IMR-90 (cell line): ENCODE results near the gene CLCC1. TPM values are rescaled to one million over a fixed set of nuclear protein-coding genes. Genes with fewer than 3 reads are reported as not detected.
A peak's percentile ranks its signal among the peaks of the same experiment; 100 is the strongest.

Experiments
- ATAC-seq: fragments of 200-7000 bp; cut with Tn5 transposase; 2 replicates; pipeline ENCODE4 v1.9.1; 2020; ENCODE audit warnings: low read depth, mild to moderate bottlenecking, moderate library complexity
- BruUV-seq: library from RNA; stranded (reverse); fragments of 400-500 nt; replicated peaks from 2 replicates; lab custom pipeline; 2021; lab: Mats Ljungman, UMichigan
- CTCF ChIA-PET: fragments of 300-600 bp; formaldehyde crosslinking; extraction: SDS; loops from one replicate; lab custom pipeline; 2021; ENCODE audit warnings: antibody characterized with exemption; lab: Yijun Ruan, JAX
- POLR2A ChIA-PET: fragments of 300-600 bp; sonication (Branson Sonifier 250); formaldehyde crosslinking; loops from one replicate; lab custom pipeline; 2022; ENCODE audit warnings: antibody characterized with exemption; ENCODE audit not compliant: unreplicated experiment; lab: Charles Lee
- DNase-seq: peaks from one replicate; pipeline ENCODE4 v3.0.0; 2013
- H2AFZ ChIP-seq: replicated peaks from 2 replicates; pipeline ENCODE3; 2013; ENCODE audit warnings: low read length, mild to moderate bottlenecking; ENCODE audit not compliant: poor library complexity
- H2AK5ac ChIP-seq: 2 replicates; pipeline ENCODE4 v1.6.1; 2013; ENCODE audit warnings: low read depth, low read length, inconsistent platforms
- H2AK9ac ChIP-seq: replicated peaks from 2 replicates; pipeline ENCODE3; 2013; ENCODE audit warnings: mild to moderate bottlenecking, low read depth, low read length, moderate library complexity; ENCODE audit not compliant: poor library complexity
- H2BK120ac ChIP-seq: 2 replicates; pipeline ENCODE4 v1.6.1; 2013; ENCODE audit warnings: low read depth, low read length, inconsistent platforms
- H2BK15ac ChIP-seq: 3 replicates; pipeline ENCODE4 v1.6.1; 2013; ENCODE audit warnings: low read depth, low read length, inconsistent platforms
- H2BK20ac ChIP-seq: 2 replicates; pipeline ENCODE4 v1.6.1; 2013; ENCODE audit warnings: low read depth, mild to moderate bottlenecking, inconsistent platforms, low read length, moderate library complexity
- H2BK5ac ChIP-seq: 2 replicates; pipeline ENCODE4 v1.6.1; 2013; ENCODE audit warnings: mild to moderate bottlenecking, low read depth, low read length, inconsistent platforms; ENCODE audit not compliant: poor library complexity, severe bottlenecking
- H3K14ac ChIP-seq: replicated peaks from 2 replicates; pipeline ENCODE4 v1.6.1; 2013; ENCODE audit warnings: low read depth, low read length, inconsistent platforms
- H3K18ac ChIP-seq: 2 replicates; pipeline ENCODE4 v1.6.1; 2013; ENCODE audit warnings: low read depth, low read length, control low read depth
- H3K23ac ChIP-seq: 2 replicates; pipeline ENCODE4 v1.6.1; 2013; ENCODE audit warnings: low read depth, low read length, inconsistent platforms
- H3K27ac ChIP-seq: 2 replicates; pipeline ENCODE4 v1.5.1; 2013; ENCODE audit warnings: mild to moderate bottlenecking, control low read depth, low read length; ENCODE audit not compliant: insufficient read depth
- H3K27me3 ChIP-seq: 2 replicates; pipeline ENCODE4 v1.6.1; 2013; ENCODE audit warnings: low read length; ENCODE audit not compliant: control insufficient read depth, insufficient read depth
- H3K36me3 ChIP-seq: 2 replicates; pipeline ENCODE4 v1.6.1; 2013; ENCODE audit warnings: low read length, mixed read lengths; ENCODE audit not compliant: control insufficient read depth, insufficient read depth
- H3K4ac ChIP-seq: 2 replicates; pipeline ENCODE4 v1.6.1; 2013; ENCODE audit warnings: low read depth, low read length, inconsistent platforms
- H3K4me1 ChIP-seq: 2 replicates; pipeline ENCODE4 v1.6.1; 2013; ENCODE audit warnings: low read length, mixed read lengths; ENCODE audit not compliant: control insufficient read depth, insufficient read depth
- H3K4me2 ChIP-seq: 2 replicates; pipeline ENCODE4 v1.6.1; 2013; ENCODE audit warnings: low read depth, mild to moderate bottlenecking, control low read depth, low read length, moderate library complexity
- H3K4me3 ChIP-seq: 2 replicates; pipeline ENCODE4 v1.5.1; 2013; ENCODE audit warnings: low read depth, mild to moderate bottlenecking, control low read depth, low read length, moderate library complexity; ENCODE audit not compliant: insufficient read depth
- H3K56ac ChIP-seq: 2 replicates; pipeline ENCODE4 v1.6.1; 2013; ENCODE audit warnings: low read length, inconsistent platforms; ENCODE audit not compliant: insufficient read depth; ENCODE audit errors: extremely low read depth
- H3K79me1 ChIP-seq, 2 experiments: 2 replicates each; pipeline ENCODE4 v1.6.1; 2013; ENCODE audit warnings: low read length in 2 of 2, inconsistent platforms in 1 of 2, low read depth in 1 of 2
- H3K9ac ChIP-seq: 2 replicates; pipeline ENCODE4 v1.6.1; 2013; ENCODE audit warnings: low read depth, low read length, control low read depth
- H3K9me1 ChIP-seq: 2 replicates; pipeline ENCODE4 v1.6.1; 2013; ENCODE audit warnings: low read length, inconsistent platforms; ENCODE audit not compliant: insufficient read depth
- H3K9me3 ChIP-seq: 2 replicates; pipeline ENCODE4 v1.6.1; 2013; ENCODE audit warnings: low read length; ENCODE audit not compliant: control insufficient read depth, insufficient read depth
- H4K20me1 ChIP-seq: 2 replicates; pipeline ENCODE4 v1.6.1; 2013; ENCODE audit warnings: low read length, inconsistent platforms; ENCODE audit not compliant: insufficient read depth
- H4K5ac ChIP-seq: 2 replicates; pipeline ENCODE4 v1.6.1; 2013; ENCODE audit warnings: mild to moderate bottlenecking, low read depth, low read length, control low read depth
- H4K8ac ChIP-seq, 2 experiments: 2 replicates each; pipeline ENCODE4 v1.6.1; 2013; ENCODE audit warnings: low read depth in 2 of 2, low read length in 2 of 2, control low read depth in 1 of 2, inconsistent platforms in 1 of 2
- H4K91ac ChIP-seq: 2 replicates; pipeline ENCODE4 v1.6.1; 2013; ENCODE audit warnings: low read depth, low read length, inconsistent platforms; ENCODE audit not compliant: insufficient read depth
- CEBPB ChIP-seq: IDR thresholded peaks from 2 replicates; pipeline ENCODE4 v1.6.1; 2012; ENCODE audit warnings: low read depth, low read length, improper control_type of control experiment
- CHD1 ChIP-seq: IDR thresholded peaks from 2 replicates; pipeline ENCODE4 v1.6.1; 2012; ENCODE audit warnings: low read depth, low read length, improper control_type of control experiment
- ELK1 ChIP-seq: fragments of 150-350 bp; IDR thresholded peaks from 2 replicates; pipeline ENCODE4 v1.6.1; 2016; ENCODE audit warnings: low read depth, mild to moderate bottlenecking, low read length, moderate library complexity, borderline replicate concordance
- FOS ChIP-seq: fragments of 150-350 bp; IDR thresholded peaks from 2 replicates; pipeline ENCODE4 v1.6.1; 2016; ENCODE audit warnings: low read depth, low read length
- MAZ ChIP-seq: IDR thresholded peaks from 2 replicates; pipeline ENCODE4 v1.6.1; 2012; ENCODE audit warnings: low read depth, mild to moderate bottlenecking, low read length, improper control_type of control experiment, moderate library complexity, borderline replicate concordance
- MXI1 ChIP-seq: IDR thresholded peaks from 2 replicates; pipeline ENCODE4 v1.6.1; 2012; ENCODE audit warnings: low read depth, mild to moderate bottlenecking, low read length, moderate library complexity, borderline replicate concordance
- NFE2L2 ChIP-seq: fragments of 150-350 bp; IDR thresholded peaks from 2 replicates; pipeline ENCODE4 v1.6.1; 2016; ENCODE audit warnings: low read depth, mild to moderate bottlenecking, low read length
- POLR2A ChIP-seq: IDR thresholded peaks from 2 replicates; pipeline ENCODE4 v1.6.1; 2012; ENCODE audit warnings: mild to moderate bottlenecking, low read depth, low read length
- RAD21 ChIP-seq: IDR thresholded peaks from 2 replicates; pipeline ENCODE4 v1.6.1; 2012; ENCODE audit warnings: low read length, improper control_type of control experiment
- RCOR1 ChIP-seq: IDR thresholded peaks from 2 replicates; pipeline ENCODE4 v1.6.1; 2012; ENCODE audit warnings: mild to moderate bottlenecking, low read length, improper control_type of control experiment; ENCODE audit not compliant: insufficient replicate concordance
- SMC3 ChIP-seq: fragments of 150-350 bp; IDR thresholded peaks from 2 replicates; pipeline ENCODE4 v1.6.1; 2016; ENCODE audit warnings: low read depth, mild to moderate bottlenecking, antibody characterized with exemption, low read length, moderate library complexity
- WGBS, 2 experiments: methylation state at CpG; one replicate each; pipeline versions ENCODE4 v1.1.5 to v1.1.7; 2013; ENCODE audit warnings: missing lambda C conversion rate in 2 of 2; ENCODE audit not compliant: insufficient read length in 1 of 2; ENCODE audit errors: extremely low coverage in 2 of 2; 5-methylcytosine and 5-hydroxymethylcytosine counted together
- dilution Hi-C: fragments of 300-500 bp; cut with HindIII; formaldehyde crosslinking; loops from one replicate; pipeline ENCODE4 v1.14.3; 2018; ENCODE audit warnings: low sequenced_read_pairs; ENCODE audit not compliant: unreplicated experiment
- in situ Hi-C: fragments of 300-500 bp; cut with MboI; formaldehyde crosslinking; loops from 3 replicates; pipeline ENCODE4 v1.14.3; 2019; ENCODE audit warnings: low sequenced_read_pairs, inconsistent platforms, mixed read lengths
- intact Hi-C: fragments of 100-400 bp; cut with micrococcal nuclease; formaldehyde crosslinking; loops from 2 replicates; pipeline ENCODE4 v1.10.0; 2022
- polyA plus RNA-seq, 3 experiments: library from polyadenylated mRNA; depleted of rRNA; stranded (reverse); fragments of >200 nt; gene quantifications; 2 replicates each; pipeline ENCODE4 v1.2.3, GENCODE V29; 2012; ENCODE audit warnings: low replicate concordance in 1 of 3
- total RNA-seq: library from RNA; depleted of rRNA; stranded (reverse); fragments of >200 nt; gene quantifications from 2 replicates; pipeline ENCODE4 v1.2.3, GENCODE V29; 2012
- TF ChIP-seq, protein P1 (sequence below): fragments of 150-350 bp; IDR thresholded peaks from 2 replicates; pipeline ENCODE4 v1.6.1; 2017; ENCODE audit warnings: mild to moderate bottlenecking, antibody characterized with exemption, low read length, low read depth
- TF ChIP-seq, protein P2 (sequence below): conservative IDR thresholded peaks from 2 replicates; pipeline ENCODE4 v1.5.1; 2012; ENCODE audit warnings: mild to moderate bottlenecking, low read depth, low read length, improper control_type of control experiment

Gene CLCC1
- total and polyA plus RNA-seq, 2 of the 4 experiments (the other 2 are of a cell fraction): 19.3 to 29.6 TPM

GRCh38 chr1:108963052-108963686 is at the start of gene CLCC1 (continued):
- TF ChIP-seq CHD1: no peak
- peak; percentile 79; the same call in 1 of the 2 replicates for TF ChIP-seq POLR2A
- peak; percentile 5; the same call in 1 of the 2 replicates for TF ChIP-seq MAZ

- Histone ChIP-seq H4K8ac (no peak overlapping the region), H3K9ac (no peak overlapping the region), H3K4me1 (no peaks in the 10 kb centered on the region), H2BK20ac (no peak overlapping the region), H3K14ac (no peak overlapping the region), H4K91ac (no peak overlapping the region), H3K79me1 (peaks cover 0 to 3% of the 10 kb centered on the region in 2 experiments; a peak in 1 of 4 replicates), H3K9me3 (no peaks in the 10 kb centered on the region), H3K4ac (no peak overlapping the region), H4K20me1 (no peaks in the 10 kb centered on the region), H2AK5ac (no peak overlapping the region), H3K18ac (no peak overlapping the region), H3K27ac (no peak overlapping the region), H3K36me3 (peaks cover 25% of the 10 kb centered on the region), H4K5ac (no peak overlapping the region), H3K4me3 (no peak overlapping the region), H3K27me3 (no peaks in the 10 kb centered on the region), H2AK9ac (no peak overlapping the region), H3K56ac (no peak overlapping the region), H2BK120ac (no peak overlapping the region), H3K4me2 (no peak overlapping the region), H2BK15ac (no peak overlapping the region), H3K9me1 (no peaks in the 10 kb centered on the region), H3K23ac (no peak overlapping the region), H2BK5ac (no peak overlapping the region), H2AFZ (no peak overlapping the region)
- TF ChIP-seq SMC3 (no peak), RAD21 (no peak), FOS (no peak), CEBPB (no peak), ELK1 (no peak), MAZ (no peak), MXI1 (no peak), NFE2L2 (no peak), CHD1 (no peak), RCOR1 (no peak), POLR2A (no peak)
- TF ChIP-seq, protein P1, sequence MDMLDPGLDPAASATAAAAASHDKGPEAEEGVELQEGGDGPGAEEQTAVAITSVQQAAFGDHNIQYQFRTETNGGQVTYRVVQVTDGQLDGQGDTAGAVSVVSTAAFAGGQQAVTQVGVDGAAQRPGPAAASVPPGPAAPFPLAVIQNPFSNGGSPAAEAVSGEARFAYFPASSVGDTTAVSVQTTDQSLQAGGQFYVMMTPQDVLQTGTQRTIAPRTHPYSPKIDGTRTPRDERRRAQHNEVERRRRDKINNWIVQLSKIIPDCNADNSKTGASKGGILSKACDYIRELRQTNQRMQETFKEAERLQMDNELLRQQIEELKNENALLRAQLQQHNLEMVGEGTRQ: no peak
- TF ChIP-seq, protein P2, sequence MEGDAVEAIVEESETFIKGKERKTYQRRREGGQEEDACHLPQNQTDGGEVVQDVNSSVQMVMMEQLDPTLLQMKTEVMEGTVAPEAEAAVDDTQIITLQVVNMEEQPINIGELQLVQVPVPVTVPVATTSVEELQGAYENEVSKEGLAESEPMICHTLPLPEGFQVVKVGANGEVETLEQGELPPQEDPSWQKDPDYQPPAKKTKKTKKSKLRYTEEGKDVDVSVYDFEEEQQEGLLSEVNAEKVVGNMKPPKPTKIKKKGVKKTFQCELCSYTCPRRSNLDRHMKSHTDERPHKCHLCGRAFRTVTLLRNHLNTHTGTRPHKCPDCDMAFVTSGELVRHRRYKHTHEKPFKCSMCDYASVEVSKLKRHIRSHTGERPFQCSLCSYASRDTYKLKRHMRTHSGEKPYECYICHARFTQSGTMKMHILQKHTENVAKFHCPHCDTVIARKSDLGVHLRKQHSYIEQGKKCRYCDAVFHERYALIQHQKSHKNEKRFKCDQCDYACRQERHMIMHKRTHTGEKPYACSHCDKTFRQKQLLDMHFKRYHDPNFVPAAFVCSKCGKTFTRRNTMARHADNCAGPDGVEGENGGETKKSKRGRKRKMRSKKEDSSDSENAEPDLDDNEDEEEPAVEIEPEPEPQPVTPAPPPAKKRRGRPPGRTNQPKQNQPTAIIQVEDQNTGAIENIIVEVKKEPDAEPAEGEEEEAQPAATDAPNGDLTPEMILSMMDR: no peak
- ATAC-seq: no peak
- dilution Hi-C loops: no loop called here
- DNase-seq: no peak
- POLR2A ChIA-PET: no interaction called here
- no TSS peak for BruUV-seq
- in situ Hi-C loops: no loop called here
- no CpG with 5 or more reads among the region's 7 CpGs for WGBS, 2 experiments
- CTCF ChIA-PET: interaction anchor here (0.7 kb wide), 1 partner anchor 17 kb away, joined by 3 read pairs; no protein-coding TSS in a partner anchor
- intact Hi-C loops: no loop called here
Observed at GRCh38 chr1:109011335-109011734, 48.1 kb upstream of the CLCC1 start.
